OCI-LY1 (cell line): ENCODE results near the gene SCYL2.

Experiments used
- H2AFZ ChIP-seq: fragments of 200-600 bp; sonication (generic), shearing (Covaris generic); 2 replicates; pipeline ENCODE4 v1.6.0; 2014; ENCODE audit warnings: antibody characterized with exemption, mild to moderate bottlenecking, low read length
- H3F3A ChIP-seq: fragments of 200-600 bp; sonication (generic), shearing (Covaris generic); 2 replicates; pipeline ENCODE4 v1.6.0; 2014; ENCODE audit warnings: mild to moderate bottlenecking, antibody characterized with exemption, low read length, moderate library complexity; ENCODE audit not compliant: insufficient read depth
- H3K27ac ChIP-seq: fragments of 200-600 bp; sonication (generic); 2 replicates; pipeline ENCODE4 v1.5.1; 2014; ENCODE audit warnings: low read length, mixed run types, mild to moderate bottlenecking, low read depth; ENCODE audit not compliant: poor library complexity, severe bottlenecking
- H3K27me3 ChIP-seq: fragments of 200-600 bp; sonication (generic); 2 replicates; pipeline ENCODE4 v1.6.0; 2014; ENCODE audit warnings: antibody characterized with exemption, mild to moderate bottlenecking, low read length, moderate library complexity; ENCODE audit not compliant: insufficient read depth
- H3K36me3 ChIP-seq: fragments of 200-600 bp; sonication (generic); 2 replicates; pipeline ENCODE4 v1.6.1; 2014; ENCODE audit warnings: mild to moderate bottlenecking, antibody characterized with exemption, low read length, moderate library complexity, mixed read lengths; ENCODE audit not compliant: insufficient read depth
- H3K4me1 ChIP-seq: fragments of 200-600 bp; sonication (generic); 2 replicates; pipeline ENCODE4 v1.5.1; 2014; ENCODE audit warnings: mild to moderate bottlenecking, low read length, moderate library complexity; ENCODE audit not compliant: insufficient read depth, severe bottlenecking
- H3K4me2 ChIP-seq: fragments of 200-600 bp; sonication (generic), shearing (Covaris generic); 2 replicates; pipeline ENCODE4 v1.6.1; 2014; ENCODE audit warnings: low read length
- H3K4me3 ChIP-seq: fragments of 200-600 bp; sonication (generic); 2 replicates; pipeline ENCODE4 v1.5.1; 2014; ENCODE audit warnings: low read length, low read depth, mild to moderate bottlenecking, mixed read lengths; ENCODE audit not compliant: poor library complexity, severe bottlenecking
- H3K79me2 ChIP-seq: fragments of 200-600 bp; shearing (Covaris generic); 2 replicates; pipeline ENCODE4 v1.6.1; 2016; ENCODE audit warnings: mixed run types, low read length, mixed read lengths; ENCODE audit not compliant: insufficient read depth
- H3K9ac ChIP-seq: fragments of 200-600 bp; sonication (generic), shearing (Covaris generic); 2 replicates; pipeline ENCODE4 v1.6.1; 2014; ENCODE audit warnings: mild to moderate bottlenecking, low read length, mixed read lengths
- H3K9me2 ChIP-seq: fragments of 200-600 bp; sonication (generic), shearing (Covaris generic); 2 replicates; pipeline ENCODE4 v1.6.1; 2014; ENCODE audit warnings: low read depth, mild to moderate bottlenecking, low read length, mixed read lengths
- H3K9me3 ChIP-seq: fragments of 200-600 bp; shearing (Covaris generic); 2 replicates; pipeline ENCODE4 v1.6.1; 2014; ENCODE audit warnings: low read length, mixed read lengths
- H4K20me1 ChIP-seq: fragments of 200-600 bp; sonication (generic), shearing (Covaris generic); 2 replicates; pipeline ENCODE4 v1.6.0; 2016; ENCODE audit warnings: mild to moderate bottlenecking, low read length; ENCODE audit not compliant: insufficient read depth
- EZH2 ChIP-seq: fragments of 200-600 bp; sonication (generic), shearing (Covaris generic); IDR thresholded peaks from 2 replicates; pipeline ENCODE4 v1.8.0; 2017; ENCODE audit warnings: borderline replicate concordance, mixed run types, mild to moderate bottlenecking, antibody characterized with exemption, low read length, moderate library complexity, mixed read lengths
- TF ChIP-seq, protein P1 (sequence below): fragments of 200-600 bp; sonication (generic), shearing (Covaris generic); IDR thresholded peaks from 2 replicates; pipeline ENCODE4 v1.5.1; 2017; ENCODE audit warnings: mild to moderate bottlenecking, antibody characterized with exemption, low read length, moderate library complexity, mixed read lengths

The SCYL2 gene

DNA sequence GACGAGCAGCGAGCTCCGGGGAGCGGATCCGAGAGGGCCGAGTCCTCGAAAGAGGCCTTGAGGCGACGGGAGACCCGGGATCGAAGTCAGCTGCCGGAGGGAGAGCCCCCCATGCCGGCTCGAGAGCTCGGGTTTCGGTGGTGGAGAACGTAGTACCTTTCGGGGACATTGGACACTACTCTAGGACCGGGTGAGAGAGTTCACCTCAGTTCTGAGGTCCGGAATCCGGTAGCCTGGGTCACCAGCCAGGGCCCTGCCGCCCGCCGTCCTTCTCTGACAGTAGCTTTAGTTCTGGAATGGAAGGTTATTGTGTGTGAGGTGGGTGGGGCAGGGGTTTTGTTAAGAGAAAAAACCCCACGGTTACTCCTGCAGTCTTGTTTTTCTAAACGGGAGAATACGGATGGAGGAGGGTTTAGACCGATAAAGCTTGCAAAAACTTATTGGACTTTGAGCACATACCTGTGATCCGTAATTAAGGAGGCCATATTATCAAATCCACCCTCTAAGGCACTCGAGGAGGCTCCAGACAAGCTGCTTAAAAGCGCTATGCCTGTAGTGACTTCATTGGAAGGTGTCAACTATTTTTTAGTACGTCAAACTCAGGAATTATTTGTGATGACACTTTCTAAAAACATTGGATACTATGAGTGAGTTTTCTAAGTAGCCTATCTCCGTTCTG, 765 bp downstream of the SCYL2 start:
- Histone ChIP-seq H3K4me2 (peak overlapping the region; percentile 88), H3K9me3 (no peaks in the 10 kb centered on the region), H4K20me1 (0 out of 2 replicates have a peak, but pooled peaks cover 2% of the 10 kb centered on the region), H3K36me3 (0 out of 2 replicates have a peak, but pooled peaks cover 6% of the 10 kb centered on the region), H3K4me1 (peaks cover 27% of the 10 kb centered on the region), H3K27me3 (no peaks in the 10 kb centered on the region), H2AFZ (no peak overlapping the region), H3F3A (no peaks in the 10 kb centered on the region), H3K4me3 (peak overlapping the region; percentile 81), H3K9ac (peak overlapping the region; percentile 74), H3K79me2 (peaks cover 34% of the 10 kb centered on the region), H3K9me2 (no peaks in the 10 kb centered on the region), H3K27ac (no peak overlapping the region)
- TF ChIP-seq, protein P1, sequence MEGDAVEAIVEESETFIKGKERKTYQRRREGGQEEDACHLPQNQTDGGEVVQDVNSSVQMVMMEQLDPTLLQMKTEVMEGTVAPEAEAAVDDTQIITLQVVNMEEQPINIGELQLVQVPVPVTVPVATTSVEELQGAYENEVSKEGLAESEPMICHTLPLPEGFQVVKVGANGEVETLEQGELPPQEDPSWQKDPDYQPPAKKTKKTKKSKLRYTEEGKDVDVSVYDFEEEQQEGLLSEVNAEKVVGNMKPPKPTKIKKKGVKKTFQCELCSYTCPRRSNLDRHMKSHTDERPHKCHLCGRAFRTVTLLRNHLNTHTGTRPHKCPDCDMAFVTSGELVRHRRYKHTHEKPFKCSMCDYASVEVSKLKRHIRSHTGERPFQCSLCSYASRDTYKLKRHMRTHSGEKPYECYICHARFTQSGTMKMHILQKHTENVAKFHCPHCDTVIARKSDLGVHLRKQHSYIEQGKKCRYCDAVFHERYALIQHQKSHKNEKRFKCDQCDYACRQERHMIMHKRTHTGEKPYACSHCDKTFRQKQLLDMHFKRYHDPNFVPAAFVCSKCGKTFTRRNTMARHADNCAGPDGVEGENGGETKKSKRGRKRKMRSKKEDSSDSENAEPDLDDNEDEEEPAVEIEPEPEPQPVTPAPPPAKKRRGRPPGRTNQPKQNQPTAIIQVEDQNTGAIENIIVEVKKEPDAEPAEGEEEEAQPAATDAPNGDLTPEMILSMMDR = no peak
- no peak for TF ChIP-seq EZH2

DNA sequence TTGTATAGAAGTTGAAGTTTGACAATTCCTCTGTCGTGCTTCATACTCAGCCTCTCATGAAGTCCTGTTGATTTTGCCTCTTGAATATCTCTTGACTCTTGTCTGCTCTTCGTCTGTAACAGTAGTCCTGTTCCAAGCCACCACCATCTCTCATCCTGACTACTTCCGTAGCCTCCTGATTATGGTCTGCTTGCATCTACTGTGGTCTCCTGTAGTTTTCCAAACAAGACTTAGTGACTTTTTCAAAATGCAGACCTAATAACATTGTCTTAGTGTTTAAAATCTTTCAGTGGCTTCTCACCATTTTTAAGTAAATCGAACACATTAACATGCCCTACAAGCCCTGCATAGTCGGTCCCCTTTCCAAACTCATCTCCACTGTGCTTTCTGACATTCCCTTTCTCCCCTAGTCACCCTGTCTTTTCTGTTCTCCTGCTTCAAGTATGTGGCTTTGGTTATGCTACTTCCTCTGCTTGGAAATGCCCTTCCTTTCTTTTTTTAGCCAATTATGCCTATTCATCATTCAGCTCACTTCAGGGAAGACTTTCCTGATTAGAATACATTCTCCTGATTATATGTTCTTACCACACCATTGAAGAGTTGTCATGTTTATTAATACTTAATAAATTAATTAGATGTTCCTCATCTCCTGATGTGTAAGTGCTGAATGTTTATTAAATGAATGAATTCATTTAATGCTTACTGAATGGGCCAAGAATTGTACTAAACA, 2.0 kb downstream of the SCYL2 start:
- H3K4me2 ChIP-seq = peak overlapping the region; percentile 88
- H3K36me3 ChIP-seq = 0 out of 2 replicates have a peak, but pooled peaks cover 6% of the 10 kb centered on the region
- peak overlapping the region; percentile 81 for H3K4me3 ChIP-seq
- peaks cover 47% of the 10 kb centered on the region for H3K79me2 ChIP-seq
- H3K27ac ChIP-seq = no peak overlapping the region
- H3K4me1 ChIP-seq = peaks cover 27% of the 10 kb centered on the region
- TF ChIP-seq EZH2 = no peak
- TF ChIP-seq, protein P1 = no peak
- no peak overlapping the region for H2AFZ ChIP-seq
- no peaks in the 10 kb centered on the region for H3K9me3 ChIP-seq
- H3F3A ChIP-seq = no peaks in the 10 kb centered on the region
- H3K9me2 ChIP-seq = no peaks in the 10 kb centered on the region
- no peaks in the 10 kb centered on the region for H3K27me3 ChIP-seq
- 0 out of 2 replicates have a peak, but pooled peaks cover 2% of the 10 kb centered on the region for H4K20me1 ChIP-seq
- H3K9ac ChIP-seq = peak overlapping the region; percentile 74; the same call in 1 of the 2 replicates

DNA sequence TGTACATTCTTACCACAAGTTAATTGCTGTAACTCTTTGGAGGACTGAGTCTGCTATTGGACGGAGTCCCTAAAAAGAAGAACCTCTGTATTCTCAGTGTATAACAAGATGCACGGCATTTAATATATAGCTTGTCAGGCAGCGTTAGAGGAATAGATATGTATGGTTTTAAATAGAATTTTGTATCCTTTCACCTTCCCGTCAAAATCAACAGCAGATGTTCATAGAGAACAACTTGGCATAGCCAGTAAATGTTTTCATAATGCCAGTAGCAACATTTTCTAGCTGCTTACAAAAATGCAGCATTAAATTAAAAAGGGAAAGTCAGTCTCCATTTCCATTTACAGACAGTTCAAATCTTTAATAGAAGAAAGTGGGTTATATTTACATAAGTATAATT, 6.8 kb downstream of the SCYL2 start:
- Histone ChIP-seq H3K4me1 (peaks cover 9% of the 10 kb centered on the region), H3K79me2 (peaks cover 56% of the 10 kb centered on the region), H3K9me2 (no peaks in the 10 kb centered on the region), H3K9ac (no peak overlapping the region), H3K4me2 (no peak overlapping the region), H3K27ac (no peak overlapping the region), H4K20me1 (no peaks in the 10 kb centered on the region), H3K9me3 (peaks cover 7% of the 10 kb centered on the region), H2AFZ (no peak overlapping the region), H3K27me3 (no peaks in the 10 kb centered on the region), H3K4me3 (no peak overlapping the region), H3K36me3 (peaks cover 6% of the 10 kb centered on the region; the same call in 1 of the 2 replicates), H3F3A (no peaks in the 10 kb centered on the region)
- no peak for TF ChIP-seq EZH2
- TF ChIP-seq, protein P1 = no peak
